ENCODE measurements around the gene TSR3.
A peak's percentile ranks its signal among the peaks of the same experiment; 100 is the strongest.

Gene TSR3

DNA sequence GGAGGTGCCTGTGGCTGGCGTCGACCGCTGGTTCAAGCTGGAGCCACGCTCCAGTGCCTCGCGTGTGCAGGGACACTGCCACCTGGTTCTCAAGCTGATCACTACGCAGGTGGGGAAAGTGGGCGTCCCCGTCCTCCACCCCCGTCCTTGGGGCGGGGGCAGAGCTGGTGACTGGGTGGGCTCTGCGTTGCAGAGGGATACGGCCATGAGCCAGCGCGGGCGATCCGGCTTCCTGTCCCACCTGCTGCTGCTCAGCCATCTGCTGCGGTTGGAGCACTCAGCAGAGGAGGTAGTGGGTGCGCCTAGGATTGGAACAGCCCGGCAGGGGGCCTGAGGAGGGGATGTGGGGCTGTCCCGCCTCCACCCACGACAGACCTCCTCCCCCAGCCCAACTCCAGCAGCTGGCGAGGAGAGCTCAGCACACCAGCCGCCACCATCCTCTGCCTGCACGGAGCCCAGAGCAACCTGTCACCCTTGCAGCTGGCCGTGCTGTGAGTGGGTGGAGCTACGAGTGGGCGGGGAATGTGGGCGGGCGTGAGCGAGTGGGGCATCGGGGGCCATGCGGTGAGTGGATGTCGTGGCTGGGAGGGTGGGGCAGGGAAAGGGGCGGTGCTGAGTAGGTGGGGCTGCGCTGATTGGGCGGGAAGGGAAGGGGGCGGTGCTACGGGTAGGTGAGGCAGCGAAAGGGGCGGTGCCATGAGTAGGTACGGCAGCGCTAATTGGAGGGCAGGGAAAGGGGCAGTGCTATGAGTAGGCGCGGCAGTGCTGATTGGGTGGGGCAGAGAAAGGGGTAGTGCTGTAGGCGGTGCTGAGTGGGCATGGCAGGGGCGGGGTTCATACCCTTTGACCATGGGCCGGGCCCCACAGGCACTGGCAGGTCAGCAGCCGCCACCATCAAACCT is 8.9 kb downstream of the TSR3 start:
- peak; percentile 98 for DNase-seq
- Mint-ChIP-seq H3K4me1 (peaks cover 21% of the 10 kb centered on the region), H3K27ac (peak overlapping the region; percentile 11), H3K27me3 (peaks cover 20% of the 10 kb centered on the region), H3K9me3 (no peaks in the 10 kb centered on the region), H3K4me3 (peak overlapping the region; percentile 68), H3K36me3 (no peaks in the 10 kb centered on the region)
- CTCF ChIA-PET: interaction anchor here (1.0 to 1.3 kb wide), 3 partner anchors 12 to 42 kb away, joined by 3 to 5 read pairs (median 3); no protein-coding TSS in a partner anchor

DNA sequence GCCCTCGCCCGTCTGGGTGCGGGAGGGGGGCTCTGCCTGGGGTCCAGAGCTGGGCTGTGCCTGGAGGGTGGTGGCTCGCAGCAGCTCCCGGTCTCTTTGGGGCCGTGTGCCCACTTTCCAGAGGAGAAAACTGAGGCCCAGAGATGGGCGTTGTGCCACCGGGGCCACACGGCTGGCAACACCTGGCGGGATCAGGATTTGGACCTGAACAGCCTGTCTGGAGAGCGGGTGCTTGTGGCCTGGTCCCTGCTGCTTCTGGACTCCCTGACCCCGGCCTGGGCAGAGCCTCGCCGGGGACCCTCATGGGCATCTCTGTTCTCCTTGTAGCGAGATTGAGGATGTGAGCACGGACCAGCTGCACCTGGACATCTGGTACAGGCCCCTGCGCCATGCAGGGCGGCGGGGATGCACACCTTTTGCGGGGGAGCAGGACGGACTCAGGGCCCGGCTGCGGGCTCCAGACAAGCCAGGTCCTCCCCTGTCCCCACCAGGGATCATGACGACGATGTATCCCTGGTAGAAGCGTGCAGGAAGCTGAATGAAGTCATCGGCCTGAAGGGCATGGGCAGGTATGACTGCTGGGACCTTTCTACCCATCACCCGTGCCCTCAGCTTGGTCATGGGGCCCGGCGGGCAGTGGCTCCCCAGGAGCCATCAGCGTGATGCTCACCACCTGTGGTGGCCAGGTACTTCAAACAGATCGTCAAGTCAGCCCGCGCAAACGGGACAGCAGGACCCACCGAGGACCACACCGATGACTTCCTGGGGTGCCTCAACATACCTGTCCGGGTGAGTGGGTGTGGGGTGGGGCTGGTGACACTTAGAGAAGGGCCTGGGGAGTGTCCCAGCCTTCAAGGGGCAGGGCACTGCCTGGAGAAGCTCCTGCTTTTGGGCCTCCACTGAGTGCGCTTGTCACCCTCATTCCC is 9.9 kb downstream of the TSR3 start:
- H3K9me3 Mint-ChIP-seq: no peaks in the 10 kb centered on the region
- no peak for DNase-seq
- H3K36me3 Mint-ChIP-seq: no peaks in the 10 kb centered on the region
- CTCF ChIA-PET: interaction anchor here (1.3 kb wide), 1 partner anchor 41 kb away, joined by 5 read pairs; no protein-coding TSS in a partner anchor
- no peak overlapping the region for H3K27ac Mint-ChIP-seq
- peaks cover 21% of the 10 kb centered on the region for H3K4me1 Mint-ChIP-seq
- peaks cover 30% of the 10 kb centered on the region for H3K27me3 Mint-ChIP-seq
- H3K4me3 Mint-ChIP-seq: peak overlapping the region; percentile 68

DNA sequence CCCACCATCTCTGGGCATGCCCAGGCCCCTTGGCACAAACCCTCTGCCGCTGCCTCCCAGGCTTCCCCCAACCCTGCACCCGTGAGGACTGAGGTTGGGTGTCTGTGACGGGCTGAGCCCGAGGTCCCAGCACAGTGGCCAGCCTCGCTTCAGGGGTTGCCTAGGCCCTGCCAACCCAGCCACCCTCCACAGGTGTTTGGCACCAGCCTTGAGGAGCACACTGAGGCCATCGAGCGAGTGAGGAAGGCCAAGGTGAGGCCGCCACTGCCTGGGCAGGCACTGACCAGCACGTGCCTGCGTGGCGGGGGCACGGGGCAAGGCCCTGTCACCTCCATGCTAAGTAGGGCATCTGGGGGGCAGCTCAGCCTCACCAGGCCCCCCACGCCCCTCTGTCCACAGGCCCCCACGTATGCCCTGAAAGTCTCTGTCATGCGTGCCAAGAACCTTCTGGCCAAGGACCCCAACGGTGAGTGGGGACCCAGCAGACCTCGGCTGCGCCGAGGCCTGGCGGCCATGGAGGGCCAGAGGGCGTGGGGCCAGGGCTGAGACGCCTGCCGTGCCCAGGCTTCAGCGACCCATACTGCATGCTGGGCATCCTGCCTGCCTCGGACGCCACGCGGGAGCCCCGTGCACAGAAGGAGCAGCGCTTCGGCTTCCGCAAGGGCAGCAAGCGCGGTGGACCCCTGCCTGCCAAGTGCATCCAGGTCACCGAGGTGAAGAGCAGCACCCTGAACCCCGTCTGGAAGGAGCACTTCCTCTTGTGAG is 10.8 kb downstream of the TSR3 start:
- no peak for DNase-seq
- H3K9me3 Mint-ChIP-seq: no peaks in the 10 kb centered on the region
- no peak overlapping the region for H3K4me3 Mint-ChIP-seq
- peaks cover 38% of the 10 kb centered on the region for H3K27me3 Mint-ChIP-seq
- H3K27ac Mint-ChIP-seq: no peak overlapping the region
- H3K4me1 Mint-ChIP-seq: peaks cover 21% of the 10 kb centered on the region
- CTCF ChIA-PET: no interaction called here
- H3K36me3 Mint-ChIP-seq: no peaks in the 10 kb centered on the region

GRCh38 chr16:1338855-1339675 is 12.6 kb downstream of the TSR3 start:
- Mint-ChIP-seq H3K4me3 (no peak overlapping the region), H3K27ac (no peak overlapping the region), H3K9me3 (no peaks in the 10 kb centered on the region), H3K36me3 (no peaks in the 10 kb centered on the region), H3K4me1 (peaks cover 23% of the 10 kb centered on the region), H3K27me3 (peaks cover 57% of the 10 kb centered on the region)
- CTCF ChIA-PET: interaction anchor here (1.7 kb wide), 1 partner anchor 7 kb away, joined by 4 read pairs; no protein-coding TSS in a partner anchor
- no peak for DNase-seq

DNA sequence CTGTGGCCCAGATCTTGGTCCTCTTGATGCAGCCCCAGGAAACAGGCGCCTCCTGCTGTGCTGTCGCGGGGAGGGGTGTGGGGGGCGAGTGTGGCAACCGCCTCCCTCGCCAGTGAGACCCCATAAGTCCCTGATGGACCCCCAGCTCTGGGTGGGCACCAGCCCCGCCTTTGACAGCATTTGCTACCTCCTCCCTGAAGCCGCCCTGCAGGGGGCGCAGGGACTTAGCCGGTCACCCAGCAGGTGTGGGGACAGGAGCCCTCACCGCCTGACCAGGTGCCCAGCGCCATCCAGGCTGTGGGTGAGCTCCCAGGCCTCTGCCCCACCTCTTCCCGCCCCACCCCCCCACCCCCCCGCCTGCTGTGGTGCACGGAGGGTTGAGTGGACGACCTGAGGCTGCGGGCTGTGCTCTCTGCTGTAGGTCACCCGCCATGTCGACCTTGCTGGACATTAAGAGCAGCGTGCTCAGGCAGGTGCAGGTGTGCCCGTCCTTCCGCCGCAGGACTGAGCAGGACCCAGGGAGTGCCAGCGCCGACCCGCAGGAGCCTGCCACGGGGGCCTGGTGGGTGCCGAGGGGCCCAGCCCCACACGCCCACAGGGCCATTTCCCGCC is 13.5 kb downstream of the TSR3 start:
- Mint-ChIP-seq H3K9me3 (no peaks in the 10 kb centered on the region), H3K27ac (no peak overlapping the region), H3K4me3 (no peak overlapping the region), H3K36me3 (no peaks in the 10 kb centered on the region), H3K27me3 (peaks cover 56% of the 10 kb centered on the region), H3K4me1 (peaks cover 21% of the 10 kb centered on the region)
- peak; percentile 47 for DNase-seq
- CTCF ChIA-PET: interaction anchor here (0.6 to 1.7 kb wide), 2 partner anchors 8 to 715 kb away, joined by 3 to 4 read pairs; no protein-coding TSS in a partner anchor

GRCh38 chr16:1337486-1337885 is 14.2 kb downstream of the TSR3 start:
- CTCF ChIA-PET: interaction anchor here (1.7 kb wide), 1 partner anchor 9 kb away, joined by 4 read pairs; no protein-coding TSS in a partner anchor
- no peak for DNase-seq
- no peak overlapping the region for H3K27ac Mint-ChIP-seq
- H3K27me3 Mint-ChIP-seq: peaks cover 56% of the 10 kb centered on the region
- no peaks in the 10 kb centered on the region for H3K9me3 Mint-ChIP-seq
- no peaks in the 10 kb centered on the region for H3K36me3 Mint-ChIP-seq
- peaks cover 17% of the 10 kb centered on the region for H3K4me1 Mint-ChIP-seq
- H3K4me3 Mint-ChIP-seq: no peak overlapping the region

DNA sequence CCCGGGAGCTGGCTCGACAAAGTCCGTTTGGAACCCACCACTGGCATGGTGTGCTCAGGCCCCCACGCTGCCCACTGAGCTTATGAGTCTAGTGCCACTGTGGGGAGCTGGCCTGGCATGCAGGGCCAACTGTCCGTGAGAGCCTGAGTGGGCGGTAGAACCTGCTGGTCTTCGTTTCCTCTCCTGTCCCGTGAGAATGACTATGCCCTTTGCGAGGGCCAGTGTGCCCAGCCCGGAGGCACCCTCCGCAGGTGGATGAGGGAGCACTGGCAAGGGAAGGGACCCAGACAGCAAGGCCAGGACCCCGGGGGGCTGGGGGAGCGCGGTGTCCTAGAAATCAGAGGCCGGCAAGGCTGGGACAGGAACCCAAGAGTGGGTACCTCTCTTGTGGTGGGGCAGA is 15.1 kb downstream of the TSR3 start:
- Mint-ChIP-seq H3K27me3 (peaks cover 61% of the 10 kb centered on the region), H3K36me3 (no peaks in the 10 kb centered on the region), H3K9me3 (no peaks in the 10 kb centered on the region), H3K4me3 (no peak overlapping the region), H3K4me1 (peaks cover 19% of the 10 kb centered on the region), H3K27ac (no peak overlapping the region)
- DNase-seq: no peak
- CTCF ChIA-PET: no interaction called here

GRCh38 chr16:1335996-1336395 is 15.7 kb downstream of the TSR3 start:
- Mint-ChIP-seq H3K4me1 (peaks cover 24% of the 10 kb centered on the region), H3K27me3 (peaks cover 67% of the 10 kb centered on the region), H3K9me3 (no peaks in the 10 kb centered on the region), H3K27ac (no peak overlapping the region), H3K36me3 (no peaks in the 10 kb centered on the region), H3K4me3 (no peak overlapping the region)
- no peak for DNase-seq
- CTCF ChIA-PET: no interaction called here

- Mint-ChIP-seq H3K4me1 (peaks cover 21% of the 10 kb centered on the region), H3K9me3 (no peaks in the 10 kb centered on the region), H3K4me3 (no peak overlapping the region), H3K27ac (no peak overlapping the region), H3K27me3 (peaks cover 73% of the 10 kb centered on the region), H3K36me3 (no peaks in the 10 kb centered on the region)
- no peak for DNase-seq
- CTCF ChIA-PET: interaction anchor here (1.2 kb wide), 1 partner anchor 29 kb away, joined by 3 read pairs; no protein-coding TSS in a partner anchor
These were observed 16.3 kb downstream of the TSR3 start for GRCh38 chr16:1335211-1335971.

GRCh38 chr16:1334739-1335138 is 16.9 kb downstream of the TSR3 start:
- Mint-ChIP-seq H3K27ac (no peak overlapping the region), H3K36me3 (no peaks in the 10 kb centered on the region), H3K9me3 (no peaks in the 10 kb centered on the region), H3K4me1 (peaks cover 21% of the 10 kb centered on the region), H3K27me3 (peaks cover 75% of the 10 kb centered on the region), H3K4me3 (no peak overlapping the region)
- DNase-seq: no peak
- CTCF ChIA-PET: interaction anchor here (1.2 kb wide), 1 partner anchor 29 kb away, joined by 3 read pairs; no protein-coding TSS in a partner anchor

DNA sequence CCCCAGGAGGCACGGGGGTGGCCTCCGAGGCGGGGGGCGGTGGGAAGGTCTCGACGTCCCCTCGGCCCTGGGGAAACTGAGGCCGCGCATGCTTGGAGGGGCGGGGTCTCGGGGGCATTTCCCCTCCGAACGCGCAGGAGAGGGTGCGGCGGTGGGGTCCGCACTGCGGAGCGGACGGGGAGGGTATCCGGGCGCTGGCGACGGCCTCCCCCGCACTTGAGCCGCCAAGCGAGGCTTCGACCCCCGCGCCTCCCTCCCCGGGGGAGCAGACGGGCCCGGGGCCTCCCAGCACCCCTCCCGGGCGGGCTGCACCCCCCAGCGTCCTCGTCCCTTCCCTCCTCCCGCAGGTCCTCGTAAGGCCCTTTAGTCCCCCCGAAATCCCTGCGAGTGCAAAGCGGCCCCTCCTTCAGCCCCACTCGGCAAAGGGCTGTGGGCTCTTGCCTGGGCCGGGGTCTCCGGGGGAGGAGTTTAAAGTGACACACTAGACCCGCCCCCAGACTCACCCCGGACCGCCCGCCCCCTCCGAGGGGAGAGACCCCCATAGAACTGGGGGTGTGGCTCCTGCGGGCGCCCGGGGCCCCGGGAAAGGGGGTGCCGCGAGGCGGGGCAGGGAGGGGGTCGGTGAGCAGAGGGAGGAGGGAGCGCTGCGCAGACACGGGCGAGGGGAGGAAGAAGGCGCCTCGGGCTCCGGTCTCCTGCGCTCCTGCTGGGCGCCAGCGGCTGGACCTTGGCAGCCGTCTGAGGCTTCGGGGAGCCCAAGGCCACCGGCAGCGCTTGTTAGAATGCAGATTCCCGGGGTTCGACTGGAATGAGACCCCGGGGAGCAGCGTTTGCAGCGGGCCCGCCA is 17.6 kb downstream of the TSR3 start:
- Mint-ChIP-seq H3K9me3 (no peaks in the 10 kb centered on the region), H3K4me3 (no peak overlapping the region), H3K27me3 (peaks cover 75% of the 10 kb centered on the region), H3K27ac (no peak overlapping the region), H3K4me1 (peaks cover 21% of the 10 kb centered on the region), H3K36me3 (no peaks in the 10 kb centered on the region)
- CTCF ChIA-PET: interaction anchor here (1.2 kb wide), 1 partner anchor 30 kb away, joined by 3 read pairs; no protein-coding TSS in a partner anchor
- no peak for DNase-seq
